22Rv1 (cell line): Measurements from ENCODE around the gene CD200R1.

Experiments
- H3K27ac ChIP-seq: fragments of 450-650 bp; 2 replicates; pipeline ENCODE4 v1.5.1; 2017
- ZFX ChIP-seq: fragments of 450-650 bp; IDR thresholded peaks from 2 replicates; pipeline ENCODE4 v1.6.1; 2017; ENCODE audit warnings: antibody characterized with exemption, borderline replicate concordance
- TF ChIP-seq, protein P1 (sequence below): fragments of 450-650 bp; IDR thresholded peaks from 2 replicates; pipeline ENCODE4 v1.5.1; 2017; ENCODE audit warnings: mild to moderate bottlenecking

The CD200R1 gene

DNA sequence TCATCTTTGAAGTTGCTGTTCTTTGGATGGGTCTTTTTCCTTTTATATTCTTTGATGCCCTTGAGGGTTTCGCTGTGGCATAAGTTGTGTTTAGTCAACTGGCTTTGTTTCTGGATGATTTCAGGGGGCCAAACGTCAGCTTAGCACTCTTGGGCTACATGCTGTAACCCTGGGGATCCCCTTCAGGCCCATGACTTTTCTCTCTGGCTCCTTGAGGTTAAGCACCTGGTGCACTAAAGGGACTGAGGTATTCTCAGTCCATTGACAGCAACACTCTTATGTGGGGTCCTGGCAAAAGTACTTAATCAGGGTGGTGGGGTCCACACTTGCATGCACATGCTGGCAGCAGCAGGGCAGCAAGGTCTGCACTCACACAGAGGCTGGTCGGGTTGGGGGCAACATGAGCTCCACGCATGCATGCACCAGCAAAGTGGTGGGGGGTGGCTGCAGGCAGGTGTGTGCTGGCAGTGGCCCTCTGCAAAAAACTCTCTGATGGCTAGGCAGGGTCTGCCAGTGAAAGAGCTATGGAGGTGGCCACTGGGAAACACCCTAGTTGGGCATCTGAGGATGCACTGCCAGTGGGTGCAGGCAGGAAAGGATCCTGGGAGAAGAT, 90.1 kb downstream of the CD200R1 start:
- no peak overlapping the region for H3K27ac ChIP-seq
- no peak for TF ChIP-seq ZFX
- TF ChIP-seq, protein P1, sequence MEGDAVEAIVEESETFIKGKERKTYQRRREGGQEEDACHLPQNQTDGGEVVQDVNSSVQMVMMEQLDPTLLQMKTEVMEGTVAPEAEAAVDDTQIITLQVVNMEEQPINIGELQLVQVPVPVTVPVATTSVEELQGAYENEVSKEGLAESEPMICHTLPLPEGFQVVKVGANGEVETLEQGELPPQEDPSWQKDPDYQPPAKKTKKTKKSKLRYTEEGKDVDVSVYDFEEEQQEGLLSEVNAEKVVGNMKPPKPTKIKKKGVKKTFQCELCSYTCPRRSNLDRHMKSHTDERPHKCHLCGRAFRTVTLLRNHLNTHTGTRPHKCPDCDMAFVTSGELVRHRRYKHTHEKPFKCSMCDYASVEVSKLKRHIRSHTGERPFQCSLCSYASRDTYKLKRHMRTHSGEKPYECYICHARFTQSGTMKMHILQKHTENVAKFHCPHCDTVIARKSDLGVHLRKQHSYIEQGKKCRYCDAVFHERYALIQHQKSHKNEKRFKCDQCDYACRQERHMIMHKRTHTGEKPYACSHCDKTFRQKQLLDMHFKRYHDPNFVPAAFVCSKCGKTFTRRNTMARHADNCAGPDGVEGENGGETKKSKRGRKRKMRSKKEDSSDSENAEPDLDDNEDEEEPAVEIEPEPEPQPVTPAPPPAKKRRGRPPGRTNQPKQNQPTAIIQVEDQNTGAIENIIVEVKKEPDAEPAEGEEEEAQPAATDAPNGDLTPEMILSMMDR = no peak

DNA sequence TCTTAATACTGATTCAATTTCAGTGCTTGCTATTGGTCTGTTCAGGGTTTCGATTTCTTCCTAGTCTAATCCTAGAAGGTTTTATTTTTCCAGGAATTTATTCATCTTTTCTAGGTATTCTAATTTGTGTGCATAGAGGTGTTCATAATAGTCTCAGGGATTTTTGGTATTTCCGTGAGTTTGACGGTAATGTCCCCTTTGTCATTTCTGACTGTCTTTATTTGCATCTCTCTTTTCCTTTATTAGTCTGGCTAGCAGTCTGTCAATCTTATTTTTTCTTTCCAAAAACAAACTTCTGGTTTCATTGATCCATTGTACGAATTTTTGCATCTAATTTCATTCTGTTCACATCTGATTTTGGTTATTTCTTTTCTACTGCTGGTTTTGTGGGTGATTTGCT, 93.0 kb downstream of the CD200R1 start:
- TF ChIP-seq, protein P1 = no peak
- TF ChIP-seq ZFX = no peak
- no peak overlapping the region for H3K27ac ChIP-seq

DNA sequence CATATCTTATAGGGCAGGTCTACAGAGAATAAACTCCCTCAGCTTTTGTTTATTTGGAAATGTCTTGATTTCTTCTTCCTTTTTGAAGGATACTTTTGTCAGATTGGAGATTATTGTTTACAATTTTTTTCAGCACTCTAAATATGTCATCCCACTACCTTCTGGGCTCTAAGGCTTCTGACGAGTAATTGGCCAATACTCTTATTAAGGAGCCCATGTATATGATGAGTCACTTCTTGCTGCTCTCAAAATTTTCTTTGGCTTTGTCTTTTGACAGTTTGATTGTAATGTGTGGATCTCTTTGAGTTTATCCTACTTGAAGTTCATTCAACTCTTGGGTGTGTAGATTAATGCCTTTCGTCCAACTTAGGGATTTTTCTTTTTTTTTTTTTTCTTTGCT, 99.3 kb downstream of the CD200R1 start:
- H3K27ac ChIP-seq = no peak overlapping the region
- no peak for TF ChIP-seq ZFX
- TF ChIP-seq, protein P1 = no peak

DNA sequence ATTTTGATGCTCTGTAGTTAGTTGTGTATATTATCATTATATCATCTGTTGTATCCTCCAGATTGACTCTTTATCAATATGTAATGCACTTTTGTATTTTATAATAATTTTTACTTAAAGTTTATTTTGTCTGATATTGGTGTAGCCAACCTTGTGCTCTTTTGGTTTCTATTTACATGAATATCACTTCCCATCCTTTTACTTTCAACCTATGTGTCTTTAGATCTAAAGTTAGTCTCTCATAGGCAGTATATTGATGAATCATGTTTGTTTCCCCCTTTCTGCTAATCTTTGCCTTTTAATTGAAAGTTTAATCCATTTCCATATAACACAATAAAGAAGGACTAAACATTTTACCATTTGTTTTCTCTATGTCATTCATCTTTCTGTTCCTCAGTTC, 100.2 kb downstream of the CD200R1 start:
- no peak overlapping the region for H3K27ac ChIP-seq
- TF ChIP-seq, protein P1 = no peak
- no peak for TF ChIP-seq ZFX

DNA sequence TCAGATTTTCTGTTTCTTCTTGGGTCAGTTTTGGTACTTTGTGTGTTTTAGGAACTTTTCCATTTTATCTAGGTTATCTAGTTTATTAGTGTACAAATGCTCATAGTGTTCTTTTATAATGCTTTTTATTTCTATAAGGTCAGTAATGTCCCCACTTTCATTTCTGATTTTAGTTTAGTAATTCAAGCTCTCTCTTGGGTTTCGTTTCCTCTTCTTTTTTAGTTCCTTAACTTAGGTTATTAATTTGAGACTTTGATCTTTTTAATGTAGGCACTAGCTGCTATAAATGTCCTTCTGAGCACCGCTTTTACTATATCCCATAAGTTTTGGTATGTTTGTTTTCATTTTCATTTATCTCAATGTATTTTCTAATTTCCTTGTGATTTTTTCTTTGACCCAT, 101.3 kb downstream of the CD200R1 start:
- no peak overlapping the region for H3K27ac ChIP-seq

DNA sequence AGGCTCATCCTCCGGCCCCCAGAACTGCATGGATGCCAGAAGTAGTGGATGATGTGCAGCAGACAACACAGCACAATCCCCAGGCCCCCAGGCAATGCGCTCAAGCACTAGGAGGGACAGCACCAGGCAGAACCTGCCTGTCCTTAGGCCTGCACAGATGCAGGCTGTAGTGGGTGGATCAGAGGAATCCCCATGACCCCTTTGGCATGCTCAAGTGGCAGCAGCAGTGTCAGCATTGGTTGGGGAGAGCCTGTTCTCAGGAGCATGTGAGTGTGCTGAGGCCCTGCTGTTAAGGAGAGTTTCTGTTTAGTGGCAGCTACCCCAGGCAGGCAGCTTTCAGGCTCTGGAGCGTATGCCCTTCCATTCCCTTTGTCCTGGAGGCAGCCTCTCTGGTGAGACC, 103.2 kb downstream of the CD200R1 start:
- no peak overlapping the region for H3K27ac ChIP-seq
- no peak for TF ChIP-seq ZFX
- TF ChIP-seq, protein P1 = no peak

More for the DNA sequence above, 101.3 kb downstream of the CD200R1 start:
- no peak for TF ChIP-seq ZFX
- TF ChIP-seq, protein P1 = no peak
